Stimulated activated effector memory CD8-positive, alpha-beta T cell treated with anti-CD3 and anti-CD28 coated beads, Interleukin-12 subunit alpha, Interleukin-12 subunit beta, amount 100 ng/mL, for 72 hours (primary cell): ENCODE data around the gene NFYC.
"Not testable (repeated sequence)": the region's sequence is repeated elsewhere in the genome, so short reads cannot be mapped to it uniquely, and the experiment has no call there.

Experiments
- ATAC-seq: fragments of 150-1000 bp; cut with Tn5 transposase; 2 replicates; pipeline ENCODE4 v1.10.0; 2021
- DNase-seq, 2 donors: peaks; one replicate each; pipeline ENCODE4 v3.0.0; 2021 to 2022; ENCODE audit warnings: low spot score in 2 of 2
- H3K27ac Mint-ChIP-seq: one replicate; pipeline ENCODE4 v1.8.0; 2022; ENCODE audit warnings: mild to moderate bottlenecking, mixed read lengths
- H3K36me3 Mint-ChIP-seq: one replicate; pipeline ENCODE4 v1.8.0; 2022; ENCODE audit warnings: mild to moderate bottlenecking, mixed read lengths
- H3K4me1 Mint-ChIP-seq: one replicate; pipeline ENCODE4 v1.8.0; 2022; ENCODE audit warnings: mixed read lengths
- H3K4me3 Mint-ChIP-seq: one replicate; pipeline ENCODE4 v1.8.0; 2022; ENCODE audit warnings: mild to moderate bottlenecking, mixed read lengths
- H3K9me3 Mint-ChIP-seq: one replicate; pipeline ENCODE4 v1.8.0; 2022; ENCODE audit warnings: mixed read lengths

NFYC gene

DNA sequence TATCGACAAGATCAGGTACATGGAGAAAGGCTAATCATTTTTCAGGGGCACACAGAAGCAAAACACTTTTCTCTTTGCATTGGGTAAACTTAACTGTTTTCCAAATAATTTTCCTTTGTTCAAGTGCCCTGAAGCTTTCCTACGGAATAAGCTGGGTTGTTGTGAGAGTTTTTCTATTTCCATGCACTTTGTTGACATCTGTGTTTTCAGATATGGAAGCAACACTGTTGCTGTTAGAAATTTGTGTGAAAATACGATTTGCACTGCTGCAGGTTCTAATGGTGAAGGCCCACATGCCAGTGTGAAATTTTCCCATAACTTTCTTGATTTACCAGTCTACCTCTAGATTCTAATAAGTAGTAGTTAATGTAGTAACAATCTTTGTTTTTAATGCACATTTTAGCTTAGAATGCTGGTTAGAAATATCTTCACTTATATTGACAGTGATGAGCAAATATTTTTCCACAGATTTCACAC, 18.3 kb downstream of the NFYC start:
- Mint-ChIP-seq H3K4me3 (peak overlapping the region; percentile 88), H3K9me3 (no peaks in the 10 kb centered on the region), H3K36me3 (no peaks in the 10 kb centered on the region), H3K4me1 (peaks cover 62% of the 10 kb centered on the region), H3K27ac (peak overlapping the region; percentile 93)
- ATAC-seq (no peak), DNase-seq (no peak)

DNA sequence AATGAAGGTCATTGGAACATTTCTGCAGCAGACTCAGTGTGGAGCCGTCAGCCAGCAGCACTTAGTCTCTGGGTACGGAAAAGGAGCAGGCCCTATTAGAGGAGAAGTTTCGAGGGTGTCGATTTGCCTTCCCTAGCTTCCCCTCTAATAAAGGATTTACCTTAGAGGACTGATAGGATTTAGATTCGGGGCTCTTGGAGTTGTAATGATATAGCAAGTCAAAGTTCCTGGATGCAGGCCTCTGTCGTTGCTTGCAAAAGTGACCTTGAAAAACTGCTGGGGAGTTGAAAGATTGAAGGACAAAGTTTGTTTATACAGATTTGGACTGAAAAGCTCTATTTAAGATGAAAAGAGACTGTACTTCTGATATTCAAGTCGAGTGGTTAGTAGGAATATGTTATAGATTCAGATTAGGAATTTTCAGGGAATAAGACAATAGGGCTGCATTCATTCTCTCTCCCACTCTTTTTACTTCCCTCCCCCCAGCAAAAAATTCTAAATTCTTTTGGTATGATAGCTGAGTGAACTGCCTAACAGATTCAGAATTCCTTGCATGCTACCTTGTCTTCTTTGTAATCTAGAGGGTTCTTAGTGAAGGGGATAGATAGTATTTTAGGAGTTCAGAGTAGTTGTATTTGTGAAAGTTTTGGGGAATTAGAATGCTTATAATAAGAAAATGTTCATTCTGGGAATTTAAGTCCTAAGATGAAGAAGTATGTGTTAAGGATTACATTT, 19.2 kb downstream of the NFYC start:
- no peaks in the 10 kb centered on the region for H3K9me3 Mint-ChIP-seq
- peak overlapping the region; percentile 88 for H3K4me3 Mint-ChIP-seq
- DNase-seq (no peak), ATAC-seq (no peak)
- H3K4me1 Mint-ChIP-seq, result peaks cover 62% of the 10 kb centered on the region
- H3K36me3 Mint-ChIP-seq, result no peaks in the 10 kb centered on the region
- H3K27ac Mint-ChIP-seq, result peak overlapping the region; percentile 51

DNA sequence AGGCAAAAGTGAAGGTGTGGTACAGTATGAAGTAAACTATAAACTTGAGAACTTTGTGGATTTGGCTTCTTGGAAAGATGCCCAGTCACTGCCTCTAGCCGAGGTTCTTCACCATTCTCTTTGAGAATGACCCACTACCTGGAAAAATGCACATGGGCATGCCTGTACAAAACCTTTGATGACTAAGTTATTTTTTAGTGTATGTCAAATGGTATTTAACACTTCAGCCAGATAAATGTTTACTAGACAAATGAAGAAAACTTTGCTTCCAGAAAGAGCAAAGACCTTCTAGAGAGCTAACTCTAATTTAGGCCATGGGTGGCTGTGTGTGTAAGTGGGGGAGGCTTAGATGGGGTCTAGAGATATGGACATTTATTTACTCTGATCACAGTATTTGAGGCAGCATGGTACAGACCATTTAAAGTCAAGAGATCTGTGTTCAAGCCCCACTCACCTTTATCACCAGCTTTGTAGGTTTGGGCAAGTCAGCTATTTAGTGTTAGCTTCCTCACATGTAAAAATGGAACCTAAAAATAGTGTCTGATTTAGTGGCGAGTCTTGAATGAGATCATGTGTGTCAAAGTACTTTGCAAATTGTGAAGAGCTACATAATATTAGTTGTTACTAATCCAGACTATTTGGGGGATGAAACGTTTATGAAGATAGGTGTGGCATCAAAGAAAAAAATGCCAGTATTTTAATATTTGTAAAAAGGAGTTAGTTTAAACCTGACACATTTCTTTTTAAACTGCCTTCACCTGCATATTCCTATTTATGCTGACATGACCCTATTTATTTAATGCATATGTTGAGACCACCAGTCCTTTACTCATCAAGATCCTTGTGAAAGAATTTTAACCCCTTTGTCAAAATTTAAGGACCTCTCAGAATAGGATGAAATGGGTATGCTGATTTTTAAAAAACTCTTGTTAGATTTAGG, 20.2 kb downstream of the NFYC start:
- Mint-ChIP-seq H3K9me3 (no peaks in the 10 kb centered on the region), H3K36me3 (no peaks in the 10 kb centered on the region), H3K4me1 (peaks cover 63% of the 10 kb centered on the region), H3K4me3 (peak overlapping the region; percentile 88), H3K27ac (peak overlapping the region; percentile 88)
- ATAC-seq (peak; percentile 65), DNase-seq (no peak)

DNA sequence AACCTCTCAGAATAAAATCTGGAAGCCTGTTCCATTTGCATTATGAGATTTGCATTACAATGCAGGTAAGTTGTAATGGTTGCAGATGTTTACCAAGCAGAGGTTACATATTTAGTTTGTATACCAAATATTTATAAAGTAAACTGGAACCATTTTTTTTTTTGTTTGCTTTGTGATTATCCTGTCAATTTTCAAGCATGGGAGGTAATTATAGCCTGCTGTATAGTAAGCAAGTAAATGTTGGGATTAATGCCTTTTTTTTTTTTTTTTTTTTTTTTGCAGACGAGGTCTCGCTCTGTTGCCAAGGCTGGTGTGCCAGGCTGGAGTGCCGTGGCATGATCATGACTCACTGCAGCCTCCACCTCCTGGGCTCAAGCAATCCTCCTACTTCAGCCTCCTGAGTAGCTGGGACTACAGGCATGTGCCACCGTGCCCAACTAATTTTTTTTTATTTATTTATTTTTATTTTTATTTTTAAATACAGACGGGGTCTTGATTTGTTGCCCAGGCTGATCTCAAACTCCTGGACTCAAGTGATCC, 21.0 kb downstream of the NFYC start:
- peak overlapping the region; percentile 88 for H3K4me3 Mint-ChIP-seq
- peak overlapping the region; percentile 82 for H3K27ac Mint-ChIP-seq
- no peak for ATAC-seq
- no peaks in the 10 kb centered on the region for H3K9me3 Mint-ChIP-seq
- H3K4me1 Mint-ChIP-seq, result peaks cover 65% of the 10 kb centered on the region
- H3K36me3 Mint-ChIP-seq, result no peaks in the 10 kb centered on the region
- no peak for DNase-seq

DNA sequence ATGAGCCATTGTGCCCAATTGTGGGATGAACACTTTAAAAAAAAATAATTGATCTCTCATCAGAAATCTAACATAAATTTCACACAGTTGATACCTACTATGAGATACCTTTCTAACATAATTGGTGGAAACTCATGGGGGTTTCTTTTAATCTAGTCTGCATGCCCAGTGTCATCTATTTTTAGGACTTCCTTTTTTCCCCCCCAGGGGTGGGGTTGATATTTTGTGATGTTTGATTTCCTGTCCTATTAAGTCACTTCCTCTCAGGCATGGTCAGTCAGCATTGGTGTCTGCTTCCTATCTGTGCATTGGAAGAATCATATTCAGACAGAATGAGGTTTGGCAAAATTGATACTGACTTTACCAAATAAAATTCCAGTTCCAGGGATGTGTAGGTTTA, 21.5 kb downstream of the NFYC start:
- H3K9me3 Mint-ChIP-seq, result no peaks in the 10 kb centered on the region
- ATAC-seq (no peak), DNase-seq (no peak)
- H3K4me1 Mint-ChIP-seq, result peaks cover 64% of the 10 kb centered on the region
- no peaks in the 10 kb centered on the region for H3K36me3 Mint-ChIP-seq
- H3K27ac Mint-ChIP-seq, result peak overlapping the region; percentile 82
- H3K4me3 Mint-ChIP-seq, result peak overlapping the region; percentile 40

DNA sequence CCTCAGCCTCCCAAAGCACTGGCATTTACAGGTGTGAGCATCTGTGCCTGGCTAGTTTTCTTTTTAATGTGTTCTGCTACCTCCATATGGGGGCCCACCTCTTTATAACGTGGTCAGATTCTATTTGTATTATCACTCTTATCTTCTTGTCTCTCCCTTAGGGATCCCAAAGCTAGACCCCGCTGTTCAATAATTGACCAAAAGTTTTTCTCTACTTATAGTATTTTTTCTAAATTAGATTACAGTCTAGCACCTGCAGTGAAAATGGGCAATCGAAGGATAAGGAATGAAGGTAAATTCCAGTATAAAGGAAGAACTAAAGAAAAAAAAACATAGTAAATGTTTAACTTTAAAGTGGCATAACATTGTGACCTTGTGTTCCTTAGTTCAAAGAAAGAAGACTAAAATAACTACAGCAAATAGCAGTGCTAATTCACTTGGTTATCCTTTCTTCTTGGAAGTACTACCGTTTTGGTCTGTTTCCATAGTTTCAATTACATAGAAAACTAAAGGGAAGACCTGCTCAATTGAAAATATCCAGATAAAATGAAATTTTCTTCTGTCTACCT, 24.1 kb downstream of the NFYC start:
- Mint-ChIP-seq H3K36me3 (no peaks in the 10 kb centered on the region), H3K4me3 (no peak overlapping the region), H3K27ac (no peak overlapping the region), H3K4me1 (peaks cover 51% of the 10 kb centered on the region), H3K9me3 (no peaks in the 10 kb centered on the region)
- no peak for DNase-seq
- ATAC-seq, result no peak

DNA sequence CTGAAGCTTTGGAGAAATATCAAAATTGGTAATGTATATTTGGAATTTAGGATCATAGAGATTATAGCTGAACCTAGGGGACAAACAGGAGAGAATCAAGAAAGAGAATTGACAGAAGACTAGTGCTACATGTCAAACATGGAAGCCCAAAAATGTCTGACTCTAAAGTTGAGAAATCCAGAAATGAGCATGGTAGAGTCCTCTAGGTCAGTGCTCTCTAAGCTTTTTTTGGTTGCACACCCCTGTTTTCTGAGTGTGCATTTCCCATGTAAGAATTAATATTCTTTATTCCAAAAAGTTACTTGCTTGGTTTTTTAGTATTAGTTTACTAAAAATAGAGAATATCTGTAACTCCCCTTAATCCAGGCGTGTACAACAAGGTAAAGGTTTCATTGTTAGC, 25.6 kb downstream of the NFYC start:
- ATAC-seq, result no peak
- H3K9me3 Mint-ChIP-seq, result no peaks in the 10 kb centered on the region
- H3K4me1 Mint-ChIP-seq, result peaks cover 36% of the 10 kb centered on the region
- H3K4me3 Mint-ChIP-seq, result no peak overlapping the region
- no peak for DNase-seq
- H3K36me3 Mint-ChIP-seq, result peaks cover 5% of the 10 kb centered on the region
- no peak overlapping the region for H3K27ac Mint-ChIP-seq

DNA sequence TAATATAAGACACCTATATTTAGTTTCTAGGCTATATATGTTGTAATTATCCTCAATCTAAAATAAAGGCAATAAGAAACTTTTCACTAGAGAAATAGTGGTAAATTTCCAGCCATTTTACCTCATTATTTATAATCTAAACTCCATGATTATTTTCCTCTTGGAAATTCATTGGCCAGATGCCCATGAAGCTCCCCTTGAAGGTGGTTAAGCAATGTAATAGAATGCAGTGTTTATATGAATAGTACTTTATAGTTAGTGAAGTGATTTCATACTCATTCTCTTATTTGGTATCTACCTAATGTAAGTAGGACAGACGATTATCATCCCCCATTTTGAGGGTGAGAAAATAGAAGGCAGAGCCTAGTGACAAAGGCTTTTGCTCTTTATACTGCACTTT, 26.5 kb downstream of the NFYC start:
- Mint-ChIP-seq H3K27ac (peak overlapping the region; percentile 75), H3K4me1 (peaks cover 32% of the 10 kb centered on the region), H3K36me3 (peaks cover 5% of the 10 kb centered on the region), H3K9me3 (no peaks in the 10 kb centered on the region), H3K4me3 (no peak overlapping the region)
- ATAC-seq, result no peak
- DNase-seq, result no peak

DNA sequence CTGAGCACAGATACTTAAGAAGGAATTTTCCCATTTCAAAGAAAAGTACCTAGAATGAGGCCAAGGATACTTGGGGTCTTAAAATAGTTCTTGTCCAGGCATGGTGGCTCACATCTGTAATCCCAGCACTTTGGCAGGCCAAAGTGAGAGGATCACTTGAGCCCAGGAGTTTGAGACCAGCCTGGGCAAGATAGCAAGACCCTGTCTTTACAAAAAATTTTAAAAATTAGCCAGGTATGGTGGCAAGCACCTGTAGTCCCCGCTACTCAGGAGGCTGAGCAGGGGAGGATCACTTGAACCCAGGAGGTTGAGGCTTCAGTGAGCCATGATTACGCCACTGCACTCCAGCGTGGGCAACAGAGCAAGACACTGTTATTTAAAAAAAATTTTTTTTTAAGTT, 29.0 kb downstream of the NFYC start:
- no peak overlapping the region for H3K27ac Mint-ChIP-seq
- no peak overlapping the region for H3K4me3 Mint-ChIP-seq
- peaks cover 5% of the 10 kb centered on the region for H3K36me3 Mint-ChIP-seq

DNA sequence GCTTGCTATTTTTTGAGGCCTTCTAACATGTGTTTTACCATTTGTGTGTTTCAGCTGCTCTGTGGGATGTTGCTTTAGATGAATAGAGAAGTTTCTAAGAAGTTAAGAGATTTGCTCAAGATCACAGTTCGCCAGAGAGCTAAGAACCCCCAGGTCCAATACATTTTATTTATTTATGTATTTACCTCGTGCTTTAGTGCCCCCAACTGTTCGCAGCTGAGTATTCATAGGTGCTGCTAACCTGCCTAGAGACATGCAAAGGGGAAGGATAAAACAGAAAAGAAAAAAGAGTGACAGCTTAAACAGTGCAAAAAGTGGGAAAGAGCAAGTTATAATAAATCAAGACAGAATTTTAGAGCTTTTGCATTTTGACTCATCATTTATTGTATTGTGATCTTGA, 31.1 kb downstream of the NFYC start:
- H3K4me1 Mint-ChIP-seq, result peaks cover 32% of the 10 kb centered on the region
- no peaks in the 10 kb centered on the region for H3K9me3 Mint-ChIP-seq
- no peak for ATAC-seq
- H3K4me3 Mint-ChIP-seq, result no peak overlapping the region
- H3K27ac Mint-ChIP-seq, result no peak overlapping the region
- H3K36me3 Mint-ChIP-seq, result peaks cover 5% of the 10 kb centered on the region
- DNase-seq, result no peak

More for the DNA sequence above, 29.0 kb downstream of the NFYC start:
- no peak for ATAC-seq
- H3K4me1 Mint-ChIP-seq, result peaks cover 32% of the 10 kb centered on the region
- DNase-seq, result no peak
- H3K9me3 Mint-ChIP-seq, result no peaks in the 10 kb centered on the region

DNA sequence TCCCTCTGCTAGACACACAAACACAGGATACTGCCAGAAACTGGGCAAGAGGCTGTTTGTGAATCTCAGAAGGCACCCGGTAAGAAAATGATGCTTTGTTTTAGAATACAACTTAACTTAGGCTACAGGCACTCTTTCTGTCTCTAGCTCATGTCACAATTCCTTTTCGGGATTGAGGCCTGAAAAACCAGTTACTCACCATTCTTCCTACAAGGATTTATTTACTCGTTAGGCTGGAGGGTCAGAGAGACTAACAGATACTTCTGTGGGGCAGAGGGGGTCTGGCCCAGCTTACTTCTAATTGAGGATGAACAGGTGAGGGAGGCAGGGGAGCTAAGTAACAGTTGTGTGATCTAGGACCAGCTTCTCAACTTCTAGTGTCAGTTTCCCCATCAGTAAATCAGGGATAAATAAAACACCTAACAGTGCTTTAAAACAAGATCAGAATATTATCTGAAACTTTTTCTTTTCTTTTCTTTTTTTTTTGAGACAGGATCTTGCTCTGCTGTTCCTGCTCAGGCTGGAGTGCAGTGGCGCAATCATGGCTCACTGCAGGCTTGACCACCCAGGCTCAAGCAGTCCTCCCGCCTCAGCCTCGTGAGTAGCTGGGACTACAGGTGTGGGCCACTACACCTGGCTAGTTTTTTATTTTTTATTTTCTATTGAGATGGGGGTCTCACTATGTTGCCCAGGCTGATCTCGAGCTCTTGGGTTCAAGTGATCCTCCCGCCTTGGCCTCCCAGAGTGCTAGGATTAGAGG, 31.9 kb downstream of the NFYC start:
- ATAC-seq (no peak), DNase-seq (no peak)
- Mint-ChIP-seq H3K36me3 (peaks cover 5% of the 10 kb centered on the region), H3K4me3 (no peak overlapping the region), H3K9me3 (no peaks in the 10 kb centered on the region), H3K4me1 (peaks cover 28% of the 10 kb centered on the region), H3K27ac (no peak overlapping the region)

DNA sequence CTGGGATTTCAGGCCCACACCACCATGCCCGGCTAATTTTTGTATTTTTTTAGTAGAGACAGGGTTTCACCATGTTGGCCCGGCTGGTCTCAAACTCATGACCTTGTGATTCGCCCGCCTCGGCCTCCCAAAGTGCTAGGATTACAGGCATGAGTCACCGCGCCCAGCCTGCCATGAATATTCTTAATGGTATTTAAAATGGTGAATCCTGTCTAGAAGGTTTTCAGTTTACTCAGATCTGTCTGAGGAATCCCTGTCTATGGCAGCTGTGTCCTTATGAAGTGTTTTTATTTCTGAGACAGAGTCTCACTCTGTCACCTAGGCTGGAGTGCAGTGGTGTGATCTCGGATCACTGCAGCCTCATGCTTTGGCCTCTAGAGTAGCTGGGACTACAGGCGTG, 36.2 kb downstream of the NFYC start:
- not testable (repeated sequence) for H3K36me3 Mint-ChIP-seq, H3K4me3 Mint-ChIP-seq, DNase-seq, H3K9me3 Mint-ChIP-seq, H3K27ac Mint-ChIP-seq, ATAC-seq
- peaks cover 54% of the 10 kb centered on the region for H3K4me1 Mint-ChIP-seq

DNA sequence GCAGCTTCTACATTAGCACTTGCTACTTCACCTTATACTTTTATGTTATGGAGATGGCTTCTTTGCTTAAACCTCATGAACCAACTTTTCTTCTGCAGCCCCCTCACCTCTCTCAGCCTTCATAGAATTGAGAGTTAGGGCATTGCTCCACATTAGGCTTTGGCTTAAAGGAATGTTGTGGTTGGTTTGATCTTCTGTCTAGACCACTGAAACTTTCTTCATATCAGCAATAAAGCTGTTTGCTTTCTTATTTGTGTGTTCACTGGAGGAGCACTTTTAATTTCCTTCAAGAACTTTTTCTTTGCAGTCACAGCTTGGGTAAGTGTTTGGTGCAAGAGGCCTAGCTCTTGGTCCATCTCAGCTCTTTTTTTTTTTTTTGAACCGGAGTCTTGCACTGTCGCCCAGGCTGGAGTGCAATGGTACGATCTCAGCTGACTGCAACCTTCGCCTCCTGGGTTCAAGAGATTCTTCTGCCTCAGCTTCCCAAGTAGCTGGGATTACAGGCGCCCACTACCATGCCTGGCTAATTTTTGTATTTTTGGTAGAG, 37.9 kb downstream of the NFYC start:
- Mint-ChIP-seq H3K27ac (peak overlapping the region; percentile 40), H3K4me1 (peaks cover 61% of the 10 kb centered on the region)
- H3K36me3 Mint-ChIP-seq, result not testable (repeated sequence)

DNA sequence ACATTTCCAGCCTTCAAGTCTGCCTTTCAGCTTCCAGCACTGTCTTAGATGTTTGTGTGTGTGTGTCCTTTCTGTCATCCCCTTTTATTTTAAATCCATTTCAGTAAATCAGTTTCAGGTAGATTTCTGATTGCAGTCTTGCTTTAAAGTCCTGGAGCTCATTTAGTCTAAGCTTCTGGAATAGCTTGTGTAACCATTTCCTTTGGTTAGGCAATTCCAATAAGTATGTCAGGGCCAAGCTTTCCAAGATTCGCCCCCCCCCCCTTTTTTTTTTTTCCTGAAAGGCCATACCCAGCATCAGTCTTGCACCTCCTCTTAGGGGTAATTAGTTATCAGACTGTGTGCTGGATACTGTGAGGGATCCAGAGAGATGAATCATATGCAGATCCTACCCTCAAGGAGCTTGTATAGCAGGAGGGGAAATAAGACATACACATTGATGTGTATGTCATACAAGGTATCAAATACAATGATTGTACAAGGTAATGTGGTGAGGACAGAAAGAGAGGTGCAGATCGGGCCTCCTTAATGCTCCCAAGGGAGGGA, 41.3 kb downstream of the NFYC start:
- H3K9me3 Mint-ChIP-seq, result no peaks in the 10 kb centered on the region

More for the DNA sequence above, 37.9 kb downstream of the NFYC start:
- not testable (repeated sequence) for DNase-seq, H3K9me3 Mint-ChIP-seq, ATAC-seq, H3K4me3 Mint-ChIP-seq

More for the DNA sequence above, 41.3 kb downstream of the NFYC start:
- H3K36me3 Mint-ChIP-seq, result peaks cover 6% of the 10 kb centered on the region
- no peak for DNase-seq
- peak overlapping the region; percentile 54 for H3K27ac Mint-ChIP-seq
- H3K4me1 Mint-ChIP-seq, result peaks cover 41% of the 10 kb centered on the region
- ATAC-seq, result peak; percentile 36
- no peak overlapping the region for H3K4me3 Mint-ChIP-seq
